Karpas-422 (cell line): ENCODE results near the gene AS3MT. TPM values are rescaled to one million over a fixed set of nuclear protein-coding genes. Genes with fewer than 3 reads are reported as not detected.
A peak's percentile ranks its signal among the peaks of the same experiment; 100 is the strongest.
"Not testable (repeated sequence)": the region's sequence is repeated elsewhere in the genome, so short reads cannot be mapped to it uniquely, and the experiment has no call there.

ENCODE experiments used
- DNase-seq: peaks from one replicate; pipeline ENCODE4 v3.0.0-alpha.2; 2015
- H2AFZ ChIP-seq: fragments of 200-600 bp; sonication (generic); 2 replicates; pipeline ENCODE4 v1.6.1; 2014; ENCODE audit warnings: antibody characterized with exemption, low read length, mixed read lengths
- H3K27ac ChIP-seq: fragments of 200-600 bp; sonication (generic); 2 replicates; pipeline ENCODE4 v1.5.1; 2014; ENCODE audit warnings: mild to moderate bottlenecking, low read length, moderate library complexity
- H3K27me3 ChIP-seq: fragments of 200-600 bp; sonication (generic); 2 replicates; pipeline ENCODE4 v1.6.1; 2014; ENCODE audit warnings: low read length, mixed read lengths
- H3K36me3 ChIP-seq: fragments of 200-600 bp; sonication (generic); 2 replicates; pipeline ENCODE4 v1.6.1; 2014; ENCODE audit warnings: low read length, mixed read lengths; ENCODE audit not compliant: insufficient read depth
- H3K4me1 ChIP-seq: fragments of 200-600 bp; sonication (generic); 2 replicates; pipeline ENCODE4 v1.6.1; 2014; ENCODE audit warnings: mild to moderate bottlenecking, low read length, mixed read lengths
- H3K4me2 ChIP-seq: fragments of 200-600 bp; sonication (generic); 2 replicates; pipeline ENCODE4 v1.6.1; 2014; ENCODE audit warnings: low read length, low read depth, mild to moderate bottlenecking; ENCODE audit not compliant: poor library complexity, severe bottlenecking
- H3K4me3 ChIP-seq: fragments of 200-600 bp; sonication (generic); 2 replicates; pipeline ENCODE4 v1.5.1; 2014; ENCODE audit warnings: mild to moderate bottlenecking, antibody characterized with exemption, low read length, mixed read lengths
- H3K79me2 ChIP-seq: fragments of 200-600 bp; sonication (generic); 2 replicates; pipeline ENCODE4 v1.6.1; 2014; ENCODE audit warnings: mild to moderate bottlenecking, low read length, mixed read lengths
- H3K9ac ChIP-seq: fragments of 200-600 bp; sonication (generic); 2 replicates; pipeline ENCODE4 v1.6.0; 2014; ENCODE audit warnings: low read length
- H3K9me2 ChIP-seq: fragments of 200-600 bp; sonication (generic), shearing (Covaris generic); replicated peaks from 2 replicates; pipeline ENCODE4 v1.6.0; 2014; ENCODE audit warnings: mild to moderate bottlenecking, low read length, moderate library complexity; ENCODE audit not compliant: insufficient read depth
- H3K9me3 ChIP-seq: fragments of 300-700, 200-600 bp; sonication (generic); 2 replicates; pipeline ENCODE4 v1.6.1; 2014; ENCODE audit warnings: low read length, mixed read lengths
- H4K20me1 ChIP-seq: fragments of 200-600 bp; sonication (generic); 2 replicates; pipeline ENCODE4 v1.6.1; 2014; ENCODE audit warnings: mild to moderate bottlenecking, antibody characterized with exemption, low read length, low read depth; ENCODE audit not compliant: insufficient read depth
- total RNA-seq: library from RNA; depleted of rRNA; stranded (reverse); fragments of >200 nt; shearing (Covaris generic); gene quantifications from 2 replicates; pipeline ENCODE4 v1.2.3, GENCODE V29; 2014; ENCODE audit warnings: low replicate concordance

AS3MT gene
- total RNA-seq, 1 experiment from 2014 or later, result not detected

- Histone ChIP-seq H3K79me2 (no peaks in the 10 kb centered on the region), H2AFZ (no peak overlapping the region), H3K4me2 (no peak overlapping the region), H3K27me3 (no peaks in the 10 kb centered on the region), H3K4me3 (no peak overlapping the region), H3K27ac (no peak overlapping the region), H3K4me1 (no peaks in the 10 kb centered on the region), H3K36me3 (no peaks in the 10 kb centered on the region), H3K9ac (no peak overlapping the region), H3K9me3 (no peaks in the 10 kb centered on the region), H3K9me2 (no peaks in the 10 kb centered on the region), H4K20me1 (no peaks in the 10 kb centered on the region)
- no peak for DNase-seq
These were observed 36.3 kb upstream of the AS3MT start for GRCh38 chr10:102832987-102833386.

GRCh38 chr10:102834143-102834542 lies 35.1 kb upstream of the AS3MT start:
- Histone ChIP-seq H3K9me2 (no peaks in the 10 kb centered on the region), H3K36me3 (no peaks in the 10 kb centered on the region), H3K79me2 (no peaks in the 10 kb centered on the region), H3K4me1 (no peaks in the 10 kb centered on the region), H4K20me1 (no peaks in the 10 kb centered on the region), H3K4me3 (no peak overlapping the region), H3K9ac (no peak overlapping the region), H3K4me2 (no peak overlapping the region), H2AFZ (no peak overlapping the region), H3K27ac (no peak overlapping the region), H3K27me3 (no peaks in the 10 kb centered on the region), H3K9me3 (no peaks in the 10 kb centered on the region)
- no peak for DNase-seq

- H3K9ac ChIP-seq, result no peak overlapping the region
- no peaks in the 10 kb centered on the region for H3K27me3 ChIP-seq
- no peaks in the 10 kb centered on the region for H3K4me1 ChIP-seq
- H4K20me1 ChIP-seq, result no peaks in the 10 kb centered on the region
- no peak overlapping the region for H2AFZ ChIP-seq
- no peak overlapping the region for H3K4me2 ChIP-seq
- DNase-seq, result peak; percentile 93
- no peaks in the 10 kb centered on the region for H3K9me2 ChIP-seq
- H3K4me3 ChIP-seq, result no peak overlapping the region
- no peaks in the 10 kb centered on the region for H3K79me2 ChIP-seq
- H3K27ac ChIP-seq, result no peak overlapping the region
- no peaks in the 10 kb centered on the region for H3K36me3 ChIP-seq
- no peaks in the 10 kb centered on the region for H3K9me3 ChIP-seq
These were observed 34.2 kb upstream of the AS3MT start for GRCh38 chr10:102835007-102835482.

DNA sequence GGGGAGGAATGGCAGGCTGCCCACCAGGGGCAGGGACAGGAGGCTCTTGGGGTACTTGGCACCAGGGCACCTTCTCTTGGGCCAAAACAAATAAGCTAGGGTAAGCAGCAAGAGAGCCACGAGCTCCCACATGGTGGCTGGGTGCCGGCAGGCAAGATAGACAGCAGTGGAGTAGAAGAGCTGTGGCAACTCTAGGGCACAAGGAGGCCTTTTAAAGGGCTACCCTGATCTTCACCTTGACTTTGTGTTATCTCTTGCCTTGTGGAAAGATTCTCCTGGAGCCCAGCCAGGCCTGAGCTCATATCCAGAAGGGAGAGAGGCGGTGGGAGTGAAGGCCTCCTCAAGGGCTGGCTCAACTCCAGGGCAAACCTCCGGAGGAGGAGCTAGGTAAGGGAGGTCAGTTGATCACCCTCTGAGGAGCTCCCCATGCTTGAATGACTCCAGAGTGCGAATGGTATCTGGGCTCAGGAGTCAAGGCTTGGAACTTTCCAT lies 32.0 kb upstream of the AS3MT start, which contains the start of gene CYP17A1:
CYP17A1 (minus strand) TSS at position 184 of the 492 bp plus-strand sequence; CDS start at position 132, 52 bp downstream.
- no peak for DNase-seq
- no peaks in the 10 kb centered on the region for H3K27me3 ChIP-seq
- no peak within 1 kb of the TSS for H3K9ac ChIP-seq
- H3K9me3 ChIP-seq, result no peaks in the 10 kb centered on the region
- no peaks in the 10 kb centered on the region for H4K20me1 ChIP-seq
- no peak within 1 kb of the TSS for H2AFZ ChIP-seq
- no peak within 1 kb of the TSS for H3K27ac ChIP-seq
- no peak within 1 kb of the TSS for H3K4me2 ChIP-seq
- H3K36me3 ChIP-seq, result no peaks in the 10 kb centered on the region
- H3K4me1 ChIP-seq, result no peaks in the 10 kb centered on the region
- H3K4me3 ChIP-seq, result no peak within 1 kb of the TSS
- no peaks in the 10 kb centered on the region for H3K79me2 ChIP-seq
- no peaks in the 10 kb centered on the region for H3K9me2 ChIP-seq

DNA sequence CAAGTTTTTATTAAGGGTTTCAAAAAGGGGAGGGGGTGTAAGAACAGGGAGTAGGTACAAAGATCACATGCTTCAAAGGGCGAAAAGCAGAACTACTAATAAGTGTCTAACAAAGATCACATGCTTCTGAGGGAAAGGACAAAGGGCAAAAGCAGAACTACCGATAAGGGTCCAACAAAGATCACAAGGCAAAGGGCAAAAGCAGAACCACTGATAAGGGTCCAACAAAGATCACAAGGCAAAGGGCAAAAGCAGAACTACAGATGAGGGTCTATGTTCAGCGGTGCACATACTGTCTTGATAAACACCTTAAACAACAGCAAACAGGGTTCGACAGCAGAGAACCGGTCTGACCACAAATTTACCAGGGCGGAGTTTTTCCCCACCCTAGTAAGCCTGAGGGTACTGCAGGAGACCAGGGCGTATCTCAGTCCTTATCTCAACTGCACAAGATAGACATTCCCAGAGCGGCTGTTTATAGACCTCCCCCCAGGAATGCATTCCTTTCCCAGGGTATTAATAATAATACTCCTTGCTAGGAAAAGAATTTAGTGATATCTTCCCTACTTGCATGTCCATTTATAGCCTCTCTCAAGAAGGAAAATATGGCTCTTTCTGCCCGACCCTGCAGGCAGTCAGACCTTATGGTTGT lies 30.9 kb upstream of the AS3MT start:
- H3K27ac ChIP-seq, H2AFZ ChIP-seq, DNase-seq, H3K27me3 ChIP-seq, H3K4me1 ChIP-seq, H3K9me2 ChIP-seq, H3K4me2 ChIP-seq, H3K79me2 ChIP-seq, H3K4me3 ChIP-seq, H3K36me3 ChIP-seq, H3K9me3 ChIP-seq, H3K9ac ChIP-seq, H4K20me1 ChIP-seq: not testable (repeated sequence)

- DNase-seq, result no peak
- no peaks in the 10 kb centered on the region for H3K27me3 ChIP-seq
- H3K27ac ChIP-seq, result no peak overlapping the region
- no peak overlapping the region for H3K4me2 ChIP-seq
- no peak overlapping the region for H2AFZ ChIP-seq
- no peaks in the 10 kb centered on the region for H3K36me3 ChIP-seq
- H3K4me1 ChIP-seq, result no peaks in the 10 kb centered on the region
- H3K79me2 ChIP-seq, result no peaks in the 10 kb centered on the region
- no peaks in the 10 kb centered on the region for H3K9me3 ChIP-seq
- no peaks in the 10 kb centered on the region for H4K20me1 ChIP-seq
- no peak overlapping the region for H3K4me3 ChIP-seq
- H3K9me2 ChIP-seq, result no peaks in the 10 kb centered on the region
- no peak overlapping the region for H3K9ac ChIP-seq
These were observed 27.4 kb upstream of the AS3MT start for GRCh38 chr10:102841827-102842345.

GRCh38 chr10:102843139-102843538 lies 26.1 kb upstream of the AS3MT start:
- H2AFZ ChIP-seq, H3K4me2 ChIP-seq, H3K27me3 ChIP-seq, H3K27ac ChIP-seq, H3K9me2 ChIP-seq, H3K4me3 ChIP-seq, H4K20me1 ChIP-seq, H3K36me3 ChIP-seq, DNase-seq, H3K4me1 ChIP-seq, H3K9ac ChIP-seq, H3K9me3 ChIP-seq, H3K79me2 ChIP-seq: not testable (repeated sequence)

DNA sequence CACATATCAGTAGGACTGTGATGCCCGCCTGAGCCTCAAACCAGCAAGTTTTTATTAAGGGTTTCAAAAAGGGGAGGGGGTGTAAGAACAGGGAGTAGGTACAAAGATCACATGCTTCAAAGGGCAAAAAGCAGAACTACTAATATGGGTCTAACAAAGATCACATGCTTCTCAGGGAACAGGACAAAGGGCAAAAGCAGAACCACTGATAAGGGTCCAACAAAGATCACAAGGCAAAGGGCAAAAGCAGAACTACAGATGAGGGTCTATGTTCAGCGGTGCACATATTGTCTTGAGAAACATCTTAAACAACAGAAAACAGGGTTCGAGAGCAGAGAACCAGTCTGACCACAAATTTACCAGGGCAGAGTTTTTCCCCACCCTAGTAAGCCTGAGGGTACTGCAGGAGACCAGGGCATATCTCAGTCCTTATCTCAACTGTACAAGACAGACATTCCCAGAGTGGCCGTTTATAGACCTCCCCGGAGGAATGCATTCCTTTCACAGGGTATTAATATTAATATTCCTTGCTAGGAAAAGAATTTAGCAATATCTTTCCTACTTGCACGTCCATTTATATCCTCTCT lies 25.0 kb upstream of the AS3MT start:
- not testable (repeated sequence) for H2AFZ ChIP-seq, H3K4me3 ChIP-seq, DNase-seq, H3K36me3 ChIP-seq, H3K4me1 ChIP-seq, H3K9ac ChIP-seq, H3K9me3 ChIP-seq, H3K4me2 ChIP-seq, H3K79me2 ChIP-seq, H4K20me1 ChIP-seq, H3K27me3 ChIP-seq, H3K27ac ChIP-seq, H3K9me2 ChIP-seq
